ENCODE data around the gene SMOC2. TPM values are rescaled to one million over a fixed set of nuclear protein-coding genes. Genes with fewer than 3 reads are reported as not detected.

Gene SMOC2
- polyA plus RNA-seq, 1 donor (not counting 4 experiments of a cell fraction or from before 2014, with no cell fraction given) = 1.1 TPM

DNA sequence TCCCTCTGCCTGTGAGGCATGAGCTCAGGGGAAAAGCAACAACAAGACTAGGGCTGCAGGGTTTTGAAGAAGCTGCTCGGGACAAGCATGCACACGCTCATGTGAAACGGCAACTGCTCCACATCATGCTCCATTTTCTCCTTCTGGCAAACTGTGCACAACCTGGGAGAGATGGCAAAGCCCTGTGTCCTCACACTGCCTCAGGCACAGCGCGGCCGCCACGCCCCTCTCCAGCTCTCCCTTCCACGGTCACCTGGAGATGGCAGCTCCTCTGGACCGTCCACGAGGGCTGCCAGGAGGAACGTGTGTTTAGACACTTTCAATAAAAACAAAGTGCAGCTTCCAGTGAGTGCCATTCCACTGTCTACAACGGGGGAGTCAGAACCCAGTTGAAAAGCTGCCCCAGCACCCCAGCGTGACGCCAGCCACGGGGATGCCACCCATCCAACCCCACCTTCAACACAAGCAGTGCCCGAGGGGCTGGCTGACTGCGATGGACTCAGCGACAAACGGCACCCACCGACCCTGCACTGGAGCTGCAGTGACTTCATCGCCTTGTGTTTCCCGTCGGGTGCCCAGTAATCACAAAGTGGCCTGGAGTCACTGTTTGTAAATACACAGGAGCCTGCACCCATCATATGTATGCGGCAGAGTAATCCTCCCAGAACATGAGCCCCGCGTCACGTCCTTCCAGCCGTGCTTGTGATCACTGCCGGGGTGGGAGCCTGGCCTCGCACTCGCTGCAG lies 16.1 kb downstream of the SMOC2 start:
- Histone ChIP-seq H3K27me3 (ENCODE audit: control insufficient read depth, extremely low read depth, insufficient read depth, low read length) (peaks cover 5% of the 10 kb centered on the region), H3K9me3 (ENCODE audit: control insufficient read depth, low read depth, low read length) (no peaks in the 10 kb centered on the region), H3K79me2 (ENCODE audit: control insufficient read depth, insufficient read depth, low read length) (no peaks in the 10 kb centered on the region), H3K4me3 (ENCODE audit: control insufficient read depth in 2 of 3, extremely low read depth in 1 of 3, insufficient read depth in 2 of 3, low read depth in 1 of 3, low read length in 3 of 3) (no peak overlapping the region), H3K4me2 (ENCODE audit: control insufficient read depth, extremely low read depth, insufficient read depth, low read depth, low read length) (peak overlapping the region; percentile 63), H3K9me1 (ENCODE audit: control insufficient read depth, extremely low read depth, insufficient read depth, low read length) (no peaks in the 10 kb centered on the region), H3K4me1 (ENCODE audit: control insufficient read depth, extremely low read depth, insufficient read depth, low read length) (peaks cover 18% of the 10 kb centered on the region), H4K20me1 (ENCODE audit: control insufficient read depth, extremely low read depth, insufficient read depth, low read length) (no peaks in the 10 kb centered on the region), H3K9ac (ENCODE audit: control insufficient read depth, extremely low read depth, insufficient read depth, low read length) (no peak overlapping the region), H3K27ac (ENCODE audit: control insufficient read depth, insufficient read depth, low read length) (no peak overlapping the region), H2AFZ (ENCODE audit: control insufficient read depth, low read length) (peak overlapping the region; percentile 78), H3K36me3 (ENCODE audit: control insufficient read depth in 2 of 2, extremely low read depth in 1 of 2, insufficient read depth in 2 of 2, low read length in 2 of 2) (no peaks in the 10 kb centered on the region)
- DNase-seq (ENCODE audit: low read depth, low spot score) = no peak
- TF ChIP-seq CTCF (optimal IDR thresholded peaks at IDR 0.05 in 1 of 3, IDR thresholded peaks at IDR 0.05 in 1 of 3, conservative IDR thresholded peaks at IDR 0.05 in 1 of 3; ENCODE audit: extremely low read depth in 1 of 3, insufficient read depth in 2 of 3, low read length in 3 of 3) (no peak), EZH2 (IDR thresholded peaks at IDR 0.05; ENCODE audit: low read length) (no peak)
- FAIRE-seq = peak; percentile 91
- dilution Hi-C loops (cut with MboI; ENCODE audit: extremely low pct_ligation_motif_present, low sequenced_read_pairs) = no loop called here

DNA sequence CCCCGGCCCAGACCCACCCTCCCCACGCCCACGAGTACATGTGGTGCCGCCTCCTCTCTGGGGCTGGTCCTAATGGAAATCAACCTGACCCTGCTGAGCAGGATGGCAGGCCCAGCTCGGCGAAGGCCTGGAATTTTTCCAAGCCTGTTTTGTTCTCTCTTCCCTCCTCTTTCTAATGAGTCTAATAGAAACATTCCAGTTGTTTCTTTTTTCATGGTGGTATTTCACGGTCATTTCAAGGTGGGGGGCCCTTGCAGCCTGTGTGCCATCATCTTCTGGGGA lies 16.6 kb downstream of the SMOC2 start:
- Histone ChIP-seq H3K4me2 (ENCODE audit: control insufficient read depth, extremely low read depth, insufficient read depth, low read depth, low read length) (no peak overlapping the region), H3K27me3 (ENCODE audit: control insufficient read depth, extremely low read depth, insufficient read depth, low read length) (peaks cover 5% of the 10 kb centered on the region), H3K9me3 (ENCODE audit: control insufficient read depth, low read depth, low read length) (no peaks in the 10 kb centered on the region), H3K4me3 (ENCODE audit: control insufficient read depth in 2 of 3, extremely low read depth in 1 of 3, insufficient read depth in 2 of 3, low read depth in 1 of 3, low read length in 3 of 3) (no peak overlapping the region), H4K20me1 (ENCODE audit: control insufficient read depth, extremely low read depth, insufficient read depth, low read length) (no peaks in the 10 kb centered on the region), H3K36me3 (ENCODE audit: control insufficient read depth in 2 of 2, extremely low read depth in 1 of 2, insufficient read depth in 2 of 2, low read length in 2 of 2) (no peaks in the 10 kb centered on the region), H3K79me2 (ENCODE audit: control insufficient read depth, insufficient read depth, low read length) (no peaks in the 10 kb centered on the region), H2AFZ (ENCODE audit: control insufficient read depth, low read length) (no peak overlapping the region), H3K9ac (ENCODE audit: control insufficient read depth, extremely low read depth, insufficient read depth, low read length) (no peak overlapping the region), H3K27ac (ENCODE audit: control insufficient read depth, insufficient read depth, low read length) (no peak overlapping the region), H3K9me1 (ENCODE audit: control insufficient read depth, extremely low read depth, insufficient read depth, low read length) (no peaks in the 10 kb centered on the region), H3K4me1 (ENCODE audit: control insufficient read depth, extremely low read depth, insufficient read depth, low read length) (peaks cover 18% of the 10 kb centered on the region)
- dilution Hi-C loops (cut with MboI; ENCODE audit: extremely low pct_ligation_motif_present, low sequenced_read_pairs) = no loop called here
- TF ChIP-seq EZH2 (IDR thresholded peaks at IDR 0.05; ENCODE audit: low read length) (no peak), CTCF (optimal IDR thresholded peaks at IDR 0.05 in 1 of 3, IDR thresholded peaks at IDR 0.05 in 1 of 3, conservative IDR thresholded peaks at IDR 0.05 in 1 of 3; ENCODE audit: extremely low read depth in 1 of 3, insufficient read depth in 2 of 3, low read length in 3 of 3) (no peak)
- DNase-seq (ENCODE audit: low read depth, low spot score) = no peak
- FAIRE-seq = no peak
